K562 (cell line): ENCODE data around the gene HPX. TPM values are rescaled to one million over a fixed set of nuclear protein-coding genes. Genes with fewer than 3 reads are reported as not detected.

ENCODE experiments used
- BACH1 ChIP-seq: fragments of 200-800 bp; sonication (Bioruptor generic); IDR thresholded peaks from 2 replicates; pipeline ENCODE4 v1.6.1; 2016; ENCODE audit warnings: missing genetic modification characterization, missing compliant biosample characterization
- CREM ChIP-seq: IDR thresholded peaks from 2 replicates; pipeline ENCODE4 v1.6.1; 2014; ENCODE audit warnings: antibody characterized with exemption, low read depth
- HDAC2 ChIP-seq: fragments of 450-650 bp; IDR thresholded peaks from 2 replicates; pipeline ENCODE4 v1.6.1; 2016; ENCODE audit warnings: mild to moderate bottlenecking
- MCM3 ChIP-seq: fragments of 450-650 bp; IDR thresholded peaks from 2 replicates; pipeline ENCODE4 v1.6.1; 2016
- NR4A1 ChIP-seq, 2 experiments: fragments of 250-450 bp in 1 of 2; fragments of 450-650 bp in 1 of 2; sonication (Bioruptor Pico) in 1 of 2; IDR thresholded peaks; 2 replicates each; pipeline versions ENCODE4 v1.4.0 to v1.6.1; 2016 to 2020; ENCODE audit warnings: mild to moderate bottlenecking in 2 of 2, missing compliant biosample characterization in 1 of 2, missing genetic modification characterization in 1 of 2, moderate library complexity in 1 of 2
- RBM14 ChIP-seq: fragments of 200-400 bp; formaldehyde crosslinking; IDR thresholded peaks from 2 replicates; pipeline ENCODE4 v1.6.1; 2018; ENCODE audit warnings: low read depth, mild to moderate bottlenecking, low read length, moderate library complexity, borderline replicate concordance; ENCODE audit not compliant: insufficient read depth
- RCOR1 ChIP-seq, 2 experiments: IDR thresholded peaks; 2 replicates each; pipeline ENCODE4 v1.6.1; 2012; ENCODE audit warnings: low read depth in 2 of 2, low read length in 2 of 2, borderline replicate concordance in 1 of 2, improper control_type of control experiment in 1 of 2
- TARDBP ChIP-seq: fragments of 450-650 bp; IDR thresholded peaks from 2 replicates; pipeline ENCODE4 v1.6.1; 2016
- TCF7 ChIP-seq: sonication (generic); IDR thresholded peaks from 2 replicates; pipeline ENCODE4 v1.6.1; 2016; ENCODE audit warnings: antibody characterized with exemption, borderline replicate concordance
- ZKSCAN1 ChIP-seq: fragments of 150-350 bp; IDR thresholded peaks from 2 replicates; pipeline ENCODE4 v1.6.1; 2016; ENCODE audit warnings: low read depth, low read length
- ZNF253 ChIP-seq: fragments of 250-450 bp; sonication (Bioruptor Pico); conservative IDR thresholded peaks from 2 replicates; pipeline ENCODE4 v1.6.1; 2021; ENCODE audit warnings: mild to moderate bottlenecking
- ZNF316 ChIP-seq: fragments of 450-650 bp; IDR thresholded peaks from 2 replicates; pipeline ENCODE4 v1.6.1; 2016
- ZNF444 ChIP-seq: fragments of 250-450 bp; sonication (Bioruptor Pico); IDR thresholded peaks from 2 replicates; pipeline ENCODE4 v1.4.0; 2020; ENCODE audit warnings: mild to moderate bottlenecking, moderate library complexity
- polyA plus RNA-seq, 8 experiments: library from polyadenylated mRNA; depleted of rRNA in 4 of 8; stranded (reverse) in 5 of 8; unstranded in 3 of 8; fragments of >200 nt; fragmentation: Nextera tagmentation in 2 of 8; fragmentation: Illumina TruSeq in 1 of 8; extraction: Ambion mirVana in 2 of 8; extraction: Trizol in 1 of 8; gene quantifications; 2 replicates each; pipeline versions ENCODE4 v1.2.1 to v1.2.3, GENCODE V29; 2011 to 2014; ENCODE audit warnings: inconsistent platforms in 1 of 8, missing spikeins in 1 of 8
- total RNA-seq, 7 experiments: library from RNA; depleted of rRNA in 6 of 7; stranded (reverse); fragments of >200 nt in 6 of 7; fragmentation: Illumina TruSeq in 2 of 7; extraction: Trizol in 2 of 7; gene quantifications; 2 replicates each; pipeline versions ENCODE4 v1.2.1 to v1.2.3, GENCODE V29; 2011 to 2021; ENCODE audit warnings: low replicate concordance in 1 of 7
- TF ChIP-seq, protein P1 (sequence below): fragments of 250-450 bp; sonication (Bioruptor Pico); IDR thresholded peaks from 2 replicates; pipeline ENCODE4 v1.8.0; 2021; ENCODE audit warnings: borderline replicate concordance, mild to moderate bottlenecking, moderate library complexity; ENCODE audit not compliant: poor library complexity, severe bottlenecking
- TF ChIP-seq, protein P2 (sequence below): fragments of 450-650 bp; formaldehyde crosslinking; IDR thresholded peaks from 2 replicates; pipeline ENCODE4 v1.4.0; 2022; ENCODE audit warnings: missing genetic modification characterization
- TF ChIP-seq, protein P3 (sequence below): IDR thresholded peaks from 3 replicates; pipeline ENCODE4 v1.6.1; 2011; ENCODE audit warnings: borderline replicate concordance, mild to moderate bottlenecking, moderate library complexity; ENCODE audit not compliant: insufficient read length; ENCODE audit errors: extremely low read depth
- TF ChIP-seq, protein P4 (sequence below): sonication (generic); formaldehyde crosslinking; IDR thresholded peaks from 2 replicates; pipeline ENCODE4 v1.8.0; 2022; ENCODE audit warnings: missing genetic modification reagents, mild to moderate bottlenecking, borderline replicate concordance

Gene HPX
- total and polyA plus RNA-seq, 9 of the 15 experiments (the other 6 are each of a cell fraction or from before 2014, with no cell fraction given) = 0.12 to 1.2 (median 0.49) TPM; not detected in 1

DNA sequence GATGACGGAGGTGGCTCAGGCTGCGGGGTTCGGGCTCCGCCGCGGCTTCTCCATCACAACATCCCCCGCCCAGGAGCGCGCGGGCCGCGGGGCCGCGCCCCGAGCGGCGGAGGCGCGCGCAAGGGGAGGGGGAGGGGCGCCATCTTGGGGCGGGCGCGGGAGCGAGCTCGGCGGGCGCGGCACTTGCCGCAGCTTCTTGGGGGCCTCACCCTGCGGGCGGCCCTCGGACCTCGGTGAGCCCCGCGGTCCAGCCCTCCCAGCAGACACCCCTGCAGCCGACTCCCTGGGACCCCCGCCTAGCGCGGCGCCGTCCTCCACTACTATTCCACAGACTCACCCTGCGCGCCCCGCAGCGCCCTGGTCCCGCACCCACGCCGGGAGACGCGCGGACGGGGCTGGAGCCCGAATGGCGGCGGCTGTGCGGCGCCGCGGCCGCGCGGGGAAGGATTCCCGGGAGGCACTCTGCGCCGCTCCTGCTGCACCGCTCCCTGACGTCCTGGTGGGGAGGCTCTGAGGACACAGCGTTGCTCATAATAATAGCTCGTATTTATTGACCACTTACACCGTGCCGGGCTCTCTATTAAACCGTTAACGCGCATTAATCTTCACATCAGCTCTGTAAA, 21.7 kb downstream of the HPX start, which contains the start of gene APBB1 (continued):
- TF ChIP-seq, protein P1, sequence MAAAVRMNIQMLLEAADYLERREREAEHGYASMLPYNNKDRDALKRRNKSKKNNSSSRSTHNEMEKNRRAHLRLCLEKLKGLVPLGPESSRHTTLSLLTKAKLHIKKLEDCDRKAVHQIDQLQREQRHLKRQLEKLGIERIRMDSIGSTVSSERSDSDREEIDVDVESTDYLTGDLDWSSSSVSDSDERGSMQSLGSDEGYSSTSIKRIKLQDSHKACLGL (CRISPR knock-in tag) = no peak
- no peak for TF ChIP-seq RBM14
- no peak for TF ChIP-seq HDAC2
- no peak for TF ChIP-seq ZNF253
- TF ChIP-seq NR4A1 (CRISPR knock-in tag; IDR thresholded peaks at IDR 0.05) = no peak
- TF ChIP-seq NR4A1 (tag; IDR thresholded peaks at IDR 0.05) = 0 out of 2 replicates have a peak, but pooled peaks have one; percentile 52
- no peak for TF ChIP-seq MCM3
- no peak for TF ChIP-seq ZNF444 (CRISPR knock-in tag)
- peak; percentile 50; the same call in 1 of the 2 replicates for TF ChIP-seq BACH1 (tag)
- TF ChIP-seq TCF7 = no peak
- no peak for TF ChIP-seq ZKSCAN1
- no peak for TF ChIP-seq ZNF316
- TF ChIP-seq, protein P2, sequence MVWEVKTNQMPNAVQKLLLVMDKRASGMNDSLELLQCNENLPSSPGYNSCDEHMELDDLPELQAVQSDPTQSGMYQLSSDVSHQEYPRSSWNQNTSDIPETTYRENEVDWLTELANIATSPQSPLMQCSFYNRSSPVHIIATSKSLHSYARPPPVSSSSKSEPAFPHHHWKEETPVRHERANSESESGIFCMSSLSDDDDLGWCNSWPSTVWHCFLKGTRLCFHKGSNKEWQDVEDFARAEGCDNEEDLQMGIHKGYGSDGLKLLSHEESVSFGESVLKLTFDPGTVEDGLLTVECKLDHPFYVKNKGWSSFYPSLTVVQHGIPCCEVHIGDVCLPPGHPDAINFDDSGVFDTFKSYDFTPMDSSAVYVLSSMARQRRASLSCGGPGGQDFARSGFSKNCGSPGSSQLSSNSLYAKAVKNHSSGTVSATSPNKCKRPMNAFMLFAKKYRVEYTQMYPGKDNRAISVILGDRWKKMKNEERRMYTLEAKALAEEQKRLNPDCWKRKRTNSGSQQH (CRISPR knock-in tag) = no peak
- TF ChIP-seq, protein P3, sequence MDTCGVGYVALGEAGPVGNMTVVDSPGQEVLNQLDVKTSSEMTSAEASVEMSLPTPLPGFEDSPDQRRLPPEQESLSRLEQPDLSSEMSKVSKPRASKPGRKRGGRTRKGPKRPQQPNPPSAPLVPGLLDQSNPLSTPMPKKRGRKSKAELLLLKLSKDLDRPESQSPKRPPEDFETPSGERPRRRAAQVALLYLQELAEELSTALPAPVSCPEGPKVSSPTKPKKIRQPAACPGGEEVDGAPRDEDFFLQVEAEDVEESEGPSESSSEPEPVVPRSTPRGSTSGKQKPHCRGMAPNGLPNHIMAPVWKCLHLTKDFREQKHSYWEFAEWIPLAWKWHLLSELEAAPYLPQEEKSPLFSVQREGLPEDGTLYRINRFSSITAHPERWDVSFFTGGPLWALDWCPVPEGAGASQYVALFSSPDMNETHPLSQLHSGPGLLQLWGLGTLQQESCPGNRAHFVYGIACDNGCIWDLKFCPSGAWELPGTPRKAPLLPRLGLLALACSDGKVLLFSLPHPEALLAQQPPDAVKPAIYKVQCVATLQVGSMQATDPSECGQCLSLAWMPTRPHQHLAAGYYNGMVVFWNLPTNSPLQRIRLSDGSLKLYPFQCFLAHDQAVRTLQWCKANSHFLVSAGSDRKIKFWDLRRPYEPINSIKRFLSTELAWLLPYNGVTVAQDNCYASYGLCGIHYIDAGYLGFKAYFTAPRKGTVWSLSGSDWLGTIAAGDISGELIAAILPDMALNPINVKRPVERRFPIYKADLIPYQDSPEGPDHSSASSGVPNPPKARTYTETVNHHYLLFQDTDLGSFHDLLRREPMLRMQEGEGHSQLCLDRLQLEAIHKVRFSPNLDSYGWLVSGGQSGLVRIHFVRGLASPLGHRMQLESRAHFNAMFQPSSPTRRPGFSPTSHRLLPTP = no peak
- TF ChIP-seq, protein P4, sequence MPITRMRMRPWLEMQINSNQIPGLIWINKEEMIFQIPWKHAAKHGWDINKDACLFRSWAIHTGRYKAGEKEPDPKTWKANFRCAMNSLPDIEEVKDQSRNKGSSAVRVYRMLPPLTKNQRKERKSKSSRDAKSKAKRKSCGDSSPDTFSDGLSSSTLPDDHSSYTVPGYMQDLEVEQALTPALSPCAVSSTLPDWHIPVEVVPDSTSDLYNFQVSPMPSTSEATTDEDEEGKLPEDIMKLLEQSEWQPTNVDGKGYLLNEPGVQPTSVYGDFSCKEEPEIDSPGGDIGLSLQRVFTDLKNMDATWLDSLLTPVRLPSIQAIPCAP (CRISPR knock-in tag) = no peak
- TF ChIP-seq RCOR1 (IDR thresholded peaks at IDR 0.05; ENCODE audit: borderline replicate concordance in 1 of 2, low read depth in 2 of 2, low read length in 2 of 2) = no peak
- TF ChIP-seq TARDBP = peak; percentile 41; the same call in 1 of the 2 replicates
- TF ChIP-seq CREM = no peak
